GM18870 (cell line): ENCODE data around the gene SPG21.
"Not testable (repeated sequence)": the region's sequence is repeated elsewhere in the genome, so short reads cannot be mapped to it uniquely, and the experiment has no call there.

ENCODE experiments used
- ATAC-seq: cut with Tn5 transposase; IDR thresholded peaks from one replicate; pipeline ENCODE4 v1.9.1; 2021; ENCODE audit warnings: moderate library complexity; ENCODE audit not compliant: unreplicated experiment

Gene SPG21, protein sequence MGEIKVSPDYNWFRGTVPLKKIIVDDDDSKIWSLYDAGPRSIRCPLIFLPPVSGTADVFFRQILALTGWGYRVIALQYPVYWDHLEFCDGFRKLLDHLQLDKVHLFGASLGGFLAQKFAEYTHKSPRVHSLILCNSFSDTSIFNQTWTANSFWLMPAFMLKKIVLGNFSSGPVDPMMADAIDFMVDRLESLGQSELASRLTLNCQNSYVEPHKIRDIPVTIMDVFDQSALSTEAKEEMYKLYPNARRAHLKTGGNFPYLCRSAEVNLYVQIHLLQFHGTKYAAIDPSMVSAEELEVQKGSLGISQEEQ

DNA sequence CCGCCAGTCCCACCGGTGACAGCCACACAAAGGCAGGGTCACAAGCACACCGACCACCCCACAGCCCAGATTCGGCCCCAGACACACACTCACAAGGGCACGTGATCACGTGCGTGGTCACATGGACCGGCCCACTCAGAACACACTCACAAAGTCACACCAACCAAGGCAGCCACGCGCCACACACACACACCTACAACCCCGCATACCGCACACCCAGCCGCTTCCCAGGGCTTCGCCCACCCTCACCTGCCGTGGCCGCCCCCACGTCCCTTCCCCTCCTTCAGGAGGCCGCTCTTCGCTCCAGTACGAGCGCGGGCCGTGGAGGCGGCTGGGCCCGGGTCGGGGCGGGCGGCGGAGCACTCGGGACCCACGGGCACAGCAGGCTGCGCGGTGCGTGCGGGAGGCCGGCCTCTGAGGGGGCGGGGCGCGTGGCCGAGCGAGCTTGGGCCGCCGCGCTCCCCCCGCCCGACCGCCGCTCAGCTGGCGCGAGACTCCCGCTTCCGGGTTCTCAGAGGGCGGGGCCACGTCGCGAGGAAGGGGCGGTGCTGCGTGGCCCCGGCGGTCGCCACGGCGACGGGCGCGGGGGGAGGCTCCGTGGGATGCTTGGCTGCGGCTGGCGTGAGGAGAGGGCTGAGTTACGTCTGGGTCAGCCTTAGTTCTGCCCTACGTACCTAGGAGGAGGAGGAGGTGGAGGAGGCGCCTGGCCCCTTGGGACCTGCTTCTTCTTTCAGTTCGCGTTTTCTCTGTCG is at the start of gene SPG21:
SPG21 (minus strand) TSS at position 499 of the 752 bp plus-strand sequence. CDS start 6,345 bp downstream, outside the sequence.
- ATAC-seq, result peak; percentile 85

DNA sequence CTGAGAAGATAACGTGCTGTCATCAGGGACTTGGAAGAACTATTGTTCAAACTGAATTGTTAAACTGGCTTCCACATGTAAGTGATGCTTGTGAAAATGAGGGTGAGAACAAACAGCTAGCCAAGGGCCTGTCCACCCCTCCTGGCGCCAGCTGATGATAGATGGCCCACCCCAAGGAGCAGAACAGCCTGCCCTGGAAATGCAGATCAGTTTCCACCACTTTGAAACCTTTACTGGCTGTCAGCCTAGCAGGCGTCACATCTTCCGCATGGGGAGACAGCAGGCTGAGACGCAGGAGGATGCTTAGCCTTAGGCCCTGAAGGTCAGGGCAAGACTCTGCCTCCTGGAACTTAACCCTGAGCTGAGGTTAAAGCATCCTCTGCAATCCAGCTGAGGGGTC is 49.1 kb upstream of the SPG21 start:
- ATAC-seq, result no peak

DNA sequence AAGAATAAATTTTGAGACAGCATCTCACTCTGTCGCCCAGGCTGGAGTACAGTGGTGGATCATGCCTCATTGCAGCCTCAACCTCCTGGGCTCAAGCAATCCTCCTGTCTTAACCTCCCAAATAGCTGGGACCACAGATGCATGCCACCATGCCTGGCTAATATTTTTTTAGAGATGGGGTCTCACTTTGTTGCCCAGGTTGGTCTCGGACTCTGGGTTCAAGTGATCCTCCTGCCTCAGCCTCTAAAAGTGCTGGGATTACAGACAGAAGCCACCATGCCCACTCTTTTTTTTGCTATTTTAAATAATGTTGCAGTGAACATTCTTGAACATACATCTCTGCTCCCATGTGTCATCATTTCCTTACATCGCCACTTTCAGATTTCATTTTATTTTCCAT is 48.7 kb upstream of the SPG21 start:
- no peak for ATAC-seq

DNA sequence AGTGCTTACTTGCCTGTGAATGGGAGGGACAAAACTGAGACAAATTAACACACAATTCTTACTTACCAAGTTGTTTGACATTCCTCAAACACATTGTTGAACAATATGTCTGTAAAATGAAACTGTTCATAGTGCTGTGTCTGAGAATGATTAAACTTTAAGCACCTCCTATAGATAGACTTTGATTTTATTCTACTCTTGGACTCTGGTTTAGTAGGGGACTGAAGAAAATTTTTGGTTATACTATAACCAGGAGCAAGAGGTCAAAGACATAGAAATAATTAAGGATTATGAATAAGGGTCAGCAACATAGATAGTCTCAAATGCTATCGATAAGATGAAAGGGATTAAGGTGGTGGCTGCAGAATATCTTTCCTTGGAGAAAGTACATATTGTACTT is 47.6 kb upstream of the SPG21 start:
- no peak for ATAC-seq

DNA sequence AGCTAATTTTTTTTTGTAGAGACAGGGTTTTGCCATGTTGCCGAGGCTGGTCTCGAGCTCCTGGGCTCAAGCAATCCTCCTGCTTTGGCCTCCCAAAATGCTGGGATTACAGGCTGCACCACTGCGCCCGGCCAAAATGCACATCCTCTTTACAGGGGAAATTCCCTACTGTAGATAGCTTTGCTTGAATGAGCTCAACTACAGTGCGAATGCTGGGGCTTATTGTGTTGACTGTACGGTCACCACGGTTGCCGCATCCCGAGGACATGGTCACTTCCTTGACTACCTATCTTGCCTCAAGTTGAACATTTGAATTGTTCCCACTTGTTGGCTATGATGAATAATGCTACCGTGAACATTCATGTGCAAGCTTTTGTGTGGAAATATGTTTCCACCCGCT is 45.0 kb upstream of the SPG21 start:
- ATAC-seq, result no peak

DNA sequence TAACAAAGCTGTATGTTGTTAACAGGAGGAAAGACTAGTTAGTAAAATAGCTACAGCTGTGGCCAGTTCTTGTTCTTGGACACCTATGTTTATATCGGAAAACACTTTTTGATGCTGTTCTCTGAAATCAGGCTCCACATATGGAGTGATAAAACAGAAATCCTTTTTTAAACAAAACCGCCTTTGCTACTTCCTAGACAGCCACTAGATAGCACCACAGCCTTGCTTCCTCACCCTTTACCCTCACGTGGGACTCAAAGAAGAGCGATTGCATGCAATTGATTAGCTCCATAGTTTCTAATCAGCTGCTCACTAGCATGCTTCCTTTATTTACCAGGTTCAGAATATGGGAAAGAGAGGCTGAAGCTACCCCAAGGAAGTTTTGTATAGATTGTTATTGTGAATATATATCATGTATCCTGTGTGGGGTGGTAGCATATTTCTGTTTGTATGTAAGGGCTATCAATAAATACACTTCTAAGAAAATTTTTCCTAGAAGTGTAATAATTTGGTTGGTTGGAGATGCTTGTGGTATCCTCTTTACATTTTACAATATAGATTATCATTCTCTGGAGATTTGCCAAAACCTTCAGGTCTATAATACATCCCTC is 44.0 kb upstream of the SPG21 start:
- ATAC-seq, result no peak

DNA sequence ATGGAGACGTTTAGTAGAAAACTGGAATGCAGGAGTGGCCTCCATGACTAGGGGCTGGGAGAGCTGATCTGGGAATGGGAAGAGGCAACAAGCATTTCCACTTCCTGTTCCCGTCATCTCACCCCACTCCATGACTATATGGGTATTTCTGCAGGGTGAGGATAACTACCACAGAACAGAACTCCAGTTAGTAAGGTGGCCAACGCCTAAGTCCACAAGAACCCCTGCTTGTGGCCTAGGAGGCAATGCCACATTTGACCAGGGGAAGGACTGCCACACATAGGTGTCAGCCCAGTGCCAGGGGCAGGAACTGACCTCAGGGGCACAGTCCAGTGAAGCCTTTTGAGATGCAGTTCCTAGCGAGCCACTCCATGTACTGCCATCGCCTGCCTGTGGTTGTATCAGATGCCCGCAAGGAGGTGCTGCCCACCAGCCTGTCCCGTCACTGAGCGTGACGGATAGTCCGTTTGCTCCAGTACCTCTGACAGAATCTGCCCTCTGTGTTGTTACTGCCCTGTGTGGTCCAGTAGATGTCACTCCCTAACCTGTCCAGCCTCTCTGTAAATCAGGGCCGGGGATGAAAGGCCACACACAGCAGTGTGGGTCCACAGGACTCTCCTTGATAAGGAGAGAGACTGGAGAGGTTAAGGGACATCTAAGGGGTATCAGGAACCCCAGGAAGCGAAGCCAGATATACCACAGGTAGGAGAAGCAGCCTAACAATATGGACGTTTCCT is 43.3 kb upstream of the SPG21 start:
- ATAC-seq, result no peak

DNA sequence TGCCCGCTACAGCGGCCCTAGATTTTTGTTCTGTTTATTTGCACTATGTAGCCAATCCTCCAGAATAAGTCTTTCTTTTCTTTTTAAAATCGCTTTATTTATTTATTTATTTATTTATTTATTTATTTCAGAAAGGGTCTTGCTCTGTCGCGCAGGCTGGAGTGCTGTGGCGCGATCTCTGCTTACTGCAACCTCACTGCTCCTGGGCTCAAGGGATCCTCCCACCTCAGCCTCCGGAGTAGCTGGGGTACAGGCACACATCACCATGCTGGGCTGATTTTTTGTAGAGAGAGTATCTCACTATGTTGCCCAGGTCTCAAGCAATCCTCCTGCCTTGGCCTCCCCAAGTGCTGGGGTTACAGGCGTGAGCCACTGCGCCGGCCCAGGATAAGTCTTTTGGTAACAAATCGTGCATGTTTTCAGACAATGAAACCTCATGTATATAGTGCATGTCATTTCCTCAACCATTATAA is 40.1 kb upstream of the SPG21 start:
- no peak for ATAC-seq

DNA sequence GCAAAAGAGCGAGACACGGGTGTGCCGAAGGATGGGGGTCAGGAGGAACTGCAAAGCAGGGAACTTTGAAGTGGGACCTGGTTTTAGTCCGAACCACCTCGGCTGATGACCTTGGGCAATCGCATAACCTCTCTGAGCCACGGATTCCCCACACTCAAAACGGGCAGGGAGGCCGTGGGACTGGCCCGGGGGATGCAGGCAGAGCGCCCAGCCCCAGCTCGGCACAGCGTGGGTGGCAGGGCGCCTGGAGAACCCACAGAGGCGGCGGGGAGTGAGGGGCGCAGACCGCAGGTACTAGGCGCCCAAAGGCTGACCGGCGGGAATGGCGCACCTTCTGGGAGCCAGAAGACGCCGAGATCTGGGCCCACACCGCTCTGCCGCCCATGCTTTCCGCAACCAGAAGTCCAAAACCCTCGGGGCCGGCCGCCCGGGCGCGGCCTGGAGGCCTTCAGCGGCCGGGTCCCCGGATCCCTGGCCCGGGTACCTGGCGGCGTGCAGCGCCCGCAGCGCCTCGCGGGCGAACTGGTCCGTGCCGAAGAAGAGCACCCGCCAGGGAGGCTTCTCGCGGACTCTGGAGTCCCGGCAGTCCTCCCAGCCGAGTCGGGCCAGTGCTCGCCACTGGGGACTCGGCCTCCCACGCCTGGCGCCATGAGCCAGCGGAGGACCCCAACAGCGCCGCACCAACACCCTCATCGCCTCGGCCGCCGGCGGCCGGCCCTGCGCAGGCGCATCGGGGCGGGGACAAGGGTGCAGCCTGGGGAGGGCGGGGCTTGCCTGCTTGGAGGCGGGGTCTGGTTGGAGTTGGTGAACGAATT is 39.4 kb upstream of the SPG21 start, which contains the start of gene MTFMT:
MTFMT (minus strand) TSS at position 719 of the 815 bp plus-strand sequence; CDS start at position 693, 26 bp downstream.
- no peak for ATAC-seq

DNA sequence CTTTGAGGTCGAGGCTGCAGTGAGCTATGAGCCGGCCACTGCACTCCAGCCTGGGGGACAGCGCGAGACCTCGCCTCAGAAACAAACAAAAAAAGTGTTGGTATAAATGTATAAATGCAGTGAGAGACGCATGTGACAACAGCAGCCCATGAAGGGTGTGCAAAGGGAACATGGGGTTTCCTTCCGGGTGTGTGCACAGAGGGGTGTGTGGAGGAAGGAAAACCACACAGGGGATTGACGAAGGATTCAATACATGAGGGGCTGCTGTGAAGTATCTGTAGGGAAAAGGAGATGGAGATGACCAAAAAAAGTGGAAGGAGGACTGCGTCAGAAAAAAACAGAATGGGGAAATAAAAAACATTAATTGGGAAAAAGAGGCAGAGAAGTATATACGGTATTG is 38.6 kb upstream of the SPG21 start:
- no peak for ATAC-seq

DNA sequence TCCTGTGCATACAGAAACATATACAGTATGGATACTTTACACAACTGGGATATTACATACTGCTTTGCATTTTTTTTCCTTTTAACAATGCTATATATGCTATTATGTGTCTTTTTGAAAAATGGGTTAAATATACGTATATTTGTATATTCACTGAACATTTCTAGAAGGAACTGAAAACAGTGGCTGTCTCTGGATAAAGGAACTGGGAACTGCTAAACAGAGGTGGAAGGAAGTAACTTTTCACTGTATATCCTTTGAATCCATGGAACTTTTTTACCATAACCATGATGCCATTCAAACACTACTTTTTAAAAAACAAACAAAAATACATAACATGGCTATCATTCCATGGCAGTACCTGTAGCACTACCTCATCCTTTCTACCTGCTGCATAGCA is 37.9 kb upstream of the SPG21 start:
- ATAC-seq, result no peak

DNA sequence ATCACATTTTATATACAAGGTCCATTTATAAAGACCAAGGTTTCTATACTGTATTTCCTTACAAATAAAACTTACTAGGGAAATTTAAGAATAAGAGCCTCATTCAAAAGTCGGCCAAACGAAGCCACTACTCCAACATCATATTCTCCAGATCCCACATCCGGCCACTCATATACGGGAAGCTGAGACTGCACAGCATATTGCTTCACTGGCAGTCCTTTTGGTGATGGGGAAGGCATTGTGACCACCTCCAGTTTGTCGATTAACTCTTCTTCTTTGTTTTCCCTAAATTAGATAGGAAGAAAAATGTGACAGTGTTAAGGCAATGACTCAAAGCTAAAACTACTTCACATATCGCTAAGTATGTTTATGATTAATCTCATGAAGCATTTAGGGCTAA is 37.0 kb upstream of the SPG21 start:
- ATAC-seq, result no peak

DNA sequence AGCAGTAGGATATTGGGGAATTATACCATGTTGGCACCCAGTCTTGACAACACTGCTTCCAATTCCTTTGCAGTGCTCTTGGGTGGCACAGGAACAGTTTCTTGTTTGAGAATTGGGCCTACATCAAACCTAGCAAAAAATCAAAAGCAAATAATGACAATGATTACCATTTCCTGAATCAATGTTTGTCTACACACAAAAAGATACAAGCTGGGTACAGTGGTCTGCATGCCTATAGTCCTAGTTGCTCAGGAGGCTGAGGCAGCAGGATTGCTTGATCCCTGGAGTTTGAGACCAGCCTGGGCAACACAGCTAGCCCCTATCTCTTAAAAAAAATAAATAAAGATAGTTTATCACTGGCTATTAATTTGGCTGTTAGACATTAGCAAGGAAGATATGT is 31.8 kb upstream of the SPG21 start:
- ATAC-seq, result no peak

DNA sequence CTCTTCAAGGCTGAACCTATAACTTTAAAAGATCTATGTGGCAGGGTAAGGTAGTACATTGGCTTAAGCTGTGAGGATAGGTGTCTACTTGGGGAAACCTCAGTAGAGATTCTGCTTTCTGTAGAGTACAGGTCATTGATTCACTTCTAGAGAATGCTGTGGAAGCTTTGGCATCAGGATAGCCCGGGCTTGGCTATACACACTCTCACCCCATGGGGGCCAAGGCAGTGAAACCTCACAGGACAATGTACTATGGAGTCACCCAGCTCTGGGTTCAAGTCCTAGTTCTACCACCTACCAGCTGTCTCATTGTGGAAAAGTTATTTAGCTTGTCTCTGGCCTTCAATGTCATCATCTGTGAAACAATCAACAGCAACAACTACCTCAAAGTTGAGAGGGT is 30.7 kb upstream of the SPG21 start:
- no peak for ATAC-seq

DNA sequence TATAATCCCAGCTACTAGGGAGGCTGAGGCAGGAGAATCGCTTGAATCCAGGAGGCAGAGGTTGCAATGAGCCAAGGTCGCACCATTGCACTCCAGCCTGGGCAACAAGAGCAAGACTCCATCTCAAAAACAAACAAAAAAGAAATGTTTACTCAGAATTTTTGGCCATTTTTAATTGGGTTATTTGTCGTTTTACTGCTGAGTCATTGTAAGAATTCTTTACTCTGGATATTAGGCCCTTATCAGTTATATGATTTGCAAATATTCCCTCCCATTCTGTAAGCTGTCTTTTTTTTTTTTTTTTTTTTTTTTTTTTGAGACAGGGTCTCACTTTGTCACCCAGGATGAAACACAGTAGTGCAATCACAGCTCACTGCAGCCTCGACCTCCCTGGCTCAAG is 21.5 kb upstream of the SPG21 start:
- ATAC-seq, result not testable (repeated sequence)

DNA sequence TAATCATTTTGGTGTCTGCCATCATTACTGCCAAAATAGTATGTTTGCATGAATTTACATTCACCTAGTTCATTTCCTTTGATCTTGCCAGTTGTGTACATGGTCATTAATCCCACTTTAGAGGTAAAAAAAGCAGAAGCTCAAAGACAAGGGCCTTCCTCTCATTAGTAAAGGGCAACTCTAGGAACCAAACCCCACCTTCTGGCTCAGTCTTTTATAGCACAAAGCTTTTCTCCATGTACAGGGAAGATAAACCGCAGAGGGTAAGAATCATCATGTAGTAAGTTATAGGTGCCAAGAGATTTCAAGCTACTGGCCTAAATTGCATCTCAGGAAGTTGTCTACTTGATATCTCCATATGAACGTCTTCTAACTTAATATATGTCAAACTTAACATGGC is 19.3 kb upstream of the SPG21 start:
- no peak for ATAC-seq

DNA sequence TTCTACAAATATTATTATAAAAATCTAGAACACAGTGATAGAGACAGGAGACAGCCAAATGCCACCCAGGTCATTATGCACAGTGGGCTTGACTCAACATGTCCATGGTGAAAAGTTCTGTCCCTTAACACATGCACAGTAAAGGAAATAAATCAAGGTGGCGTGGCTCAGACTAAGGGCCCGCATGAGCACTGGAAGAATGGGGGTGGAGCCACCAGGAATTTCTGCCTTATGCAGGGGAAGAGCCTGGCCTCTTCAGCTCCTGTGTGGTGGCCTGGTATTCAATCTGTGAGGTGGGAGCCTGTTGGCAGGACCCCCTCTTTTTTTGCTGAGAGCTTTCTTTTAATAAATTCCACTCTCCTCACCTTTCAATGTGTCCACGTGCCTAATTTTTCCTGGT is 17.2 kb upstream of the SPG21 start:
- no peak for ATAC-seq

DNA sequence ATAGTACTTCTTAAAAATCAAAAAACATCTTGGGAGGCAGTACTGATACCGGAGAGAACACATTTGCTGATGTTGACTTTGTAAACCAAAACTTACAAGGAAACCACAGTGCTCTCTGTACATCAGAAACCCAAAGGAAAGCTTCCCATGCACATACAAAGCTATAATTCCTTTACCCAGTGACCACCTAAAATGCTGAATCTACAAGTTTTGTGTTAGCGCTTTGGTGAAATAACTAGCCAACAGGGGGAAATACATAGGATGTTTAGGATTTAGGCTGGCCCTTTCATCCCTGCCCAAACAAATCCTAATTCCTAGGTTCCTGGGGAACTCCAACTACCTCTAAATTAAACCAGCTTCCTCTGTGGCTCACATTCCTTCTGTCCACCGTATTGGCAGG is 15.3 kb upstream of the SPG21 start:
- ATAC-seq, result no peak

DNA sequence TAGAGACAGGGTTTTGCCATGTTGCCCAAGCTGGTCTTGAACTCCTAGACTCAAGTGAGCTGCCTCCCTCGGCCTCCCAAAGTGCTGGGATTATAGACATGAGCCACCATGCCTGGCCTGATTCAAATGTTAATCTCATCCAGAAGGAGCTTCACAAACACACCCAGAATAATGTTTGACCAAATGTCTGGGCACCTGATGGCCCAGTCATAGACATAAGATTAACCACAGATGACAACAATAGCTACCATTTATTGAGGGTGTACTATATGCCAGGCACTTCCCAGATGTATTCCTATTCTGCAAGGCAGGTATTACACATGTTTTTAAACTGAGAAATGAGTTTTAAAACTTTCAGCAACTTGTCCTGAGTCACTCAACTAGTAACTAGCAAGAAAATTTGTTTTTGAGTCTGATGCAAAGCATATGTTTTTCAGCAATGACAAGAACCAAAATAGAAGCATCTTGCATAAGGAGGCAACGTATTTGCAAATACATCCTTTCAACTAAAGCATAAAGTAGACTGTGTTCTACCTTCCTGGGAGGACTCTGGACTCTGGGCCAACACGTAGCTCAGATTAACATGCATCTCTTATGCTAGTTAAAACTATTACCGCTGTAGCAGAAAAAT is 8.1 kb upstream of the SPG21 start:
- ATAC-seq, result no peak

DNA sequence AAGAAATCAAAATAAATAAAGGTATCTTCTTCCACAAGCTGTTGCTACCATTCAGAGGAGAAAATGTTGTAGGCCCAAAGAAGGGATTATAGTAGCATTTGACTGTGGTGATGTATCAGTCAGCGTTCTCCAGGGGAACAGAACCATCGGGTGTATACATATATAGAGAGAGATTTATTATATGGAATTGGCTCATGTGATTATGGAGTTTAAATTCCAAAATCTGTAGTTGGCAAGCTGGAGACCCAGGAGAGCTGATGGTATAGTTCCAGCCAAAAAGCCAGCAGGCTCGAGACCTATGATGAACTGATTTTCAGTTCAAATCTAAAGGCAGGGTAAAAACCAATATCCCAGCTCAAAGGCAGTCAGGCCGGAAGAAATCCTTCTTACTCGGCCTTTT is 7.4 kb upstream of the SPG21 start:
- ATAC-seq, result no peak
